ENCODE data around the gene TIMM23B. TPM values are rescaled to one million over a fixed set of nuclear protein-coding genes. Genes with fewer than 3 reads are reported as not detected.
"Not testable (repeated sequence)": the region's sequence is repeated elsewhere in the genome, so short reads cannot be mapped to it uniquely, and the experiment has no call there.

Gene TIMM23B
- total RNA-seq, 2 experiments from 2014 or later: 13.0 to 14.8 TPM

DNA sequence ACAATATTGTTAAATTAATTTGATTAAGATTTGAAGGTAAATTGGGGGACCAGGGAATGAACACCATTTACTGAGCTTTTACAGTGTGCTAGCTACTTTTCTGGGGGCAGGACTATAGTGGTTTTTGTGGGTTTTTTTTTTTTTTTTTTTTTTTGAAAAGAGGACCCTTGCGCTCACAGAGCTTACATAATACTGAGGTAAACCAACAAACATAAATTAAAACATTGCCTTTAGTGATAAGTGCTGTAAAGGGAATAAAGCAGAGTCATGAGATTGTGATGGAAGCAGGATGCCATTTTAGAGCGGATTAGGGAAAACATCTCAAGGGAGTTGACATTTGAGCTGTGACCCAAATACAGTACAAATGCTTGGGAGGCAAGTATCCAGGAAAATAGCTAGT lies 1.8 kb downstream of the TIMM23B start:
- not testable (repeated sequence) for H3K27me3 Mint-ChIP-seq, DNase-seq, H3K27ac Mint-ChIP-seq, H3K9me3 Mint-ChIP-seq
- Mint-ChIP-seq H3K4me1 (peaks cover 33% of the 10 kb centered on the region), H3K4me3 (peak overlapping the region; percentile 92), H3K36me3 (ENCODE audit: low read depth) (peaks cover 20% of the 10 kb centered on the region)
- CTCF ChIA-PET: interaction anchor here (0.6 kb wide), 1 partner anchor 909 kb away, joined by 3 read pairs; no protein-coding TSS in a partner anchor
- POLR2A ChIA-PET: interaction anchor here (1.3 kb wide), 1 partner anchor 1634 kb away, joined by 3 read pairs; no protein-coding TSS in a partner anchor

- DNase-seq, POLR2A ChIA-PET, H3K27me3 Mint-ChIP-seq, H3K4me3 Mint-ChIP-seq, H3K9me3 Mint-ChIP-seq, CTCF ChIA-PET, H3K27ac Mint-ChIP-seq: not testable (repeated sequence)
- peaks cover 22% of the 10 kb centered on the region for H3K36me3 Mint-ChIP-seq (ENCODE audit: low read depth)
- peaks cover 19% of the 10 kb centered on the region for H3K4me1 Mint-ChIP-seq
Observed at GRCh38 chr10:49948142-49948541, 6.3 kb downstream of the TIMM23B start.

DNA sequence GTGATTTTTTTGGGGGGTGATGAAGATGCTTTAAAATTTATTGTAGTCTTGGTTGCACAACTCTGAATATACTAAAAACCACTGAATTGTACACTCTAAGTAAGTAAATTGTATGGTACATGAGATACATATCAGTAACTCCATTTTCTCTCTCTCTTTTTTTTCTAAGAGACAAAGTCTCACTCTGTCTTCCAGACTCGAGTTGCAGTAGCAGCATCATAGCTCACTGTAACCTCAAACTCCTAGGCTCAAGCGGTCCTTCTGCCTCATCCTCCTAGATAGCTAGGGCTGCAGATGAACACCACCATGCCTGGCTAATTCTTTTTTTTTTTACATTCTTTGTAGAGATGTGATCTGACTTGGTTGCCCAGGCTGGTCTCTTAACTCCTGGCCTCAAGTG lies 6.9 kb downstream of the TIMM23B start:
- DNase-seq, H3K9me3 Mint-ChIP-seq, H3K4me3 Mint-ChIP-seq, CTCF ChIA-PET, H3K27ac Mint-ChIP-seq, H3K27me3 Mint-ChIP-seq, POLR2A ChIA-PET: not testable (repeated sequence)
- H3K4me1 Mint-ChIP-seq: peaks cover 15% of the 10 kb centered on the region
- peaks cover 21% of the 10 kb centered on the region for H3K36me3 Mint-ChIP-seq (ENCODE audit: low read depth)

DNA sequence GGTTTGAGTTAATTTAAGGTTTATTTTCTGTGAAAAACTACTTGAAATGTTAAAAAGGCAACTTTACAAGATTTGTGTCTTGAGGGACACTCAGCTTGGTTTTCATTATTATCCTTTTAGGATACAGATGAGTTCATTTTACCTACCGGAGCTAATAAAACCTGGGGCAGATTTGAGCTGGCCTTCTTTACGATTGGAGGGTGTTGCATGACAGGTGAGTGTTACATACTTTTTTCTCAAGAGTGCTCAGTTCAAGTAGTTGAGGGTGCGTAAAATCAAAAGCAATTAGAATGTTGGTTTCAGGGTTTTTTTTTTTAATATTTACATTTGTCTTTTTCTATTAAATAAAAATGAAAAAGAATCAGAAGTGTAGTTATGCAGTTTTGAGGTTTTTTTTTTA lies 10.2 kb downstream of the TIMM23B start:
- DNase-seq, H3K27ac Mint-ChIP-seq, POLR2A ChIA-PET, H3K4me1 Mint-ChIP-seq, H3K4me3 Mint-ChIP-seq, H3K9me3 Mint-ChIP-seq, H3K27me3 Mint-ChIP-seq, CTCF ChIA-PET: not testable (repeated sequence)
- peaks cover 15% of the 10 kb centered on the region for H3K36me3 Mint-ChIP-seq (ENCODE audit: low read depth)

- H3K9me3 Mint-ChIP-seq, H3K4me3 Mint-ChIP-seq, H3K27ac Mint-ChIP-seq, CTCF ChIA-PET, DNase-seq, POLR2A ChIA-PET, H3K4me1 Mint-ChIP-seq, H3K27me3 Mint-ChIP-seq: not testable (repeated sequence)
- peaks cover 16% of the 10 kb centered on the region for H3K36me3 Mint-ChIP-seq (ENCODE audit: low read depth)
Observed at GRCh38 chr10:49953122-49953521, 11.3 kb downstream of the TIMM23B start.

DNA sequence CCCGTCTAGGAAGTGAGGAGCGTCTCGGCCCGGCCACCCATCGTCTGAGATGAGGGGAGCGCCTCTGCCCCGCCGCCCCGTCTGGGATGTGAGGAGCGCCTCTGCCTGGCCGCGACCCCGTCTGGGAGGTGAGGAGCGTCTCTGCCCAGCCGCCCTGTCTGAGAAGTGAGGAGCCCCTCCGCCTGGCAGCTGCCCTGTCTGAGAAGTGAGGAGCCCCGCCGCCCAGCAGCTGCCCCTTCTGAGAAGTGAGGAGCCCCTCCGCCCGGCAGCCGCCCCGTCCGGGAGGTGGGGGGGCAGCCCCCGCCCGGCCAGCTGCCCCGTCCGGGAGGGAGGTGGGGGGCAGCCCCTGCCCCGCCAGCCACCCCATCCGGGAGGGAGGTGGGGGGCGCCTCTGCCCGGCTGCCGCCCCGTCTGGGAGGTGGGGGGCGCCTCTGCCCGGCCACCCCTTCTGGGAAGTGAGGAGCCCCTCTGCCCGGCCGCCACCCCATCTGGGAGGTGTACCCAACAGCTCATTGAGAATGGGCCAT lies 28.5 kb downstream of the TIMM23B start:
- POLR2A ChIA-PET: not testable (repeated sequence)
- CTCF ChIA-PET: interaction anchor here (0.6 kb wide), 1 partner anchor 107 kb away, joined by 4 read pairs; no protein-coding TSS in a partner anchor

DNA sequence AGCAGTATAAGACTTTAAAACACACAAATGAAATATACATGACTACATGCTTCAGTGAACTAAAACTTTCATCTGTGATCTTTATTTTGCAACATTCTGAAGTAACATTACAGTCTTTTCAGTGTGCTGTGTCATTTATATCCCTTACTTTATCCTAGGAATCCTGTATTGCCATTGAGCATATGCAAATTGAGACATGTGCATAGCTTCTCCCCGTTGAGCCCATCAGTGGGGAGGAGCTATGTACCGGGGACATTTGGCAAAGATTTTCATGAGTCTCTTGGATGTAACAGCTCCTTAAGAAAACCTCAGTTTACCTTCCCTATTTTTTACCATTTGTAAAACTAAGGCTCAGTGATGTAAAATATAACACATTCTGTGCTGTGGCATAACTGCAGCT lies 29.6 kb downstream of the TIMM23B start:
- CTCF ChIA-PET; H3K36me3 Mint-ChIP-seq (ENCODE audit: low read depth); H3K4me3 Mint-ChIP-seq; POLR2A ChIA-PET; H3K9me3 Mint-ChIP-seq; H3K27ac Mint-ChIP-seq; H3K27me3 Mint-ChIP-seq; DNase-seq; H3K4me1 Mint-ChIP-seq: not testable (repeated sequence)

More for the DNA sequence above, 28.5 kb downstream of the TIMM23B start:
- DNase-seq; H3K9me3 Mint-ChIP-seq; H3K36me3 Mint-ChIP-seq (ENCODE audit: low read depth); H3K4me1 Mint-ChIP-seq; H3K27me3 Mint-ChIP-seq; H3K27ac Mint-ChIP-seq; H3K4me3 Mint-ChIP-seq: not testable (repeated sequence)

DNA sequence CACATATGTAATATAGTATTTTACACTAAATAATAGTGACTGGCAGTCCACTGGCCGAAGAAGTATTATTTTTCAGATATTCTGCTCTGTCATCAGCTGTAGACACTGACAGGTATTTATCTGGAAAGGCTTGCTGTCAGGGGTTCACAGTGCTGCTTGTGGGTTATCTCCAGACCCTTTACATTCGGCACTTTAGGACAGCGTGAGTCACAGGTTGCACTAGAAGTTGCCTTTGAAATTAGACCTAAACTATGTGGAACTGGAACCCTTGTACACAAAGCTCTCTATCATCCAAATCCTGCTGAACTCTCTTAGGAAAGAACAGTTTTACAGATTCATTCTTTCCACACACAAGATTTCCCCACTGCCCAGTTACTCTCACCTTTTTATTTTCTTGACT lies 30.2 kb downstream of the TIMM23B start:
- POLR2A ChIA-PET; H3K27me3 Mint-ChIP-seq; CTCF ChIA-PET; H3K27ac Mint-ChIP-seq; H3K36me3 Mint-ChIP-seq (ENCODE audit: low read depth); H3K4me1 Mint-ChIP-seq; H3K4me3 Mint-ChIP-seq; H3K9me3 Mint-ChIP-seq; DNase-seq: not testable (repeated sequence)

- POLR2A ChIA-PET; H3K36me3 Mint-ChIP-seq (ENCODE audit: low read depth); H3K27me3 Mint-ChIP-seq; H3K9me3 Mint-ChIP-seq; H3K27ac Mint-ChIP-seq; H3K4me3 Mint-ChIP-seq; H3K4me1 Mint-ChIP-seq; DNase-seq: not testable (repeated sequence)
- CTCF ChIA-PET: interaction anchor here (0.7 kb wide), 1 partner anchor 455 kb away, joined by 5 read pairs; no protein-coding TSS in a partner anchor
Observed at GRCh38 chr10:49977756-49978155, 35.9 kb downstream of the TIMM23B start.

DNA sequence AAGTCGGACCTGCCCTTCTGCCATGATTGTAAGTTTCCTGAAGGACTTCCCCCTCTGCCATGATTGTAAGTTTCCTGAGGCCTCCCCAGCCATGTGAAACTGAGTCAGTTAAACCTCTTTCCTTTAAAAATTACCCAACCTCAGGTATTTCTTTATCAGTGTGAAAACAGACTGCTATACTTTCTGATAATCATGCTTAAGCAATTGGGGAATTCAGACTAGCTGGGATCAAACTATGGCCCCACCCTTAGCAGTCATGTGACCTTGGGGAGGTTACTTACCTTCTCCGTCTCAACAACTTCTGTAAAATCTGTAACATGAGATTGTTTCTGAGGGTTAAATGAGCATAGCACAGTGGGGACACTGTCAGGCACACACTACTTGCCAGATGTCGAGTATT lies 45.4 kb downstream of the TIMM23B start:
- H3K27ac Mint-ChIP-seq; POLR2A ChIA-PET; CTCF ChIA-PET; H3K36me3 Mint-ChIP-seq (ENCODE audit: low read depth); H3K9me3 Mint-ChIP-seq; H3K4me1 Mint-ChIP-seq; DNase-seq; H3K27me3 Mint-ChIP-seq; H3K4me3 Mint-ChIP-seq: not testable (repeated sequence)

DNA sequence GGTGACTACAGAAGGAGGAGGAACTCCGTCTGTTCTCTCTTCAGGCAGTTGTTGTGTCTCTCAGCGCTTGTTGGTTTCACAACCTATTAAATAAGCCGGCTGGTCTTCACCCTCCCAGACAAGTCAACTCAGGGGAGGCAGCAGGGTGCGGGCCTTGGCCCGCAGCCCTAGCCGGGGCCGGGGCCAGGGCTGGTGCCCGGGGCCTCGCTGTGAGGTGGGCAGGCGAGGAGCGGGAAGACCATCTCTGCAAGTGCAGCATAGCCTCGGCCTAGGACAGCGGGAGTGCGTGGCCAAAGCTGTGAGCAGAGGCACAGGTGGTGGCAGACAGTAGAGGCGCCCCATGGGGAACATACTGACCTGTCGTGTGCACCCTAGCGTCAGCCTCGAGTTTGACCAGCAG lies 46.5 kb downstream of the TIMM23B start, which contains the start of gene AGAP6:
Gene AGAP6 (plus strand): TSS at position 31 of the 400 bp plus-strand sequence. CDS start 310 bp downstream, at position 341.
- POLR2A ChIA-PET; H3K9me3 Mint-ChIP-seq; DNase-seq; CTCF ChIA-PET; H3K4me3 Mint-ChIP-seq; H3K27ac Mint-ChIP-seq; H3K4me1 Mint-ChIP-seq; H3K27me3 Mint-ChIP-seq; H3K36me3 Mint-ChIP-seq (ENCODE audit: low read depth): not testable (repeated sequence)

DNA sequence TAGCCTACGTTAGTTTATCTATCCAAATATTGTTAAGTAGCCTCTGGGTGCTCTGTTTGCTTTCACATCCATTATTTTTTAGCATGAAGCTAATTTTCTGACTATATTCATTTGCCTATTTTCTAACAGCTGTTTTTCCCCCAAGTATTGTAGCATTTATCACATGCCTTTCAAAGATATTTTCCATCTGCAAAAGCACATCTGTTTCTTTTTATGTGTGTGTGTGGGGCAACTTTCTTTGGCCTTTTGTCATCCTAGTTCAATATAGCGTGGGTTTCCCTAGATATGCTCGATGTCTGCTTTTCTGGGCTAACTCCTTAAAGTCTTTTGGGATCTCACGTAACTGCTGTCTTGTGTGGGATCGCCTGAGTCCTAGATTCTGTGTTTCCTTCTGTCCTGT lies 53.5 kb downstream of the TIMM23B start:
- CTCF ChIA-PET; H3K4me1 Mint-ChIP-seq; H3K36me3 Mint-ChIP-seq (ENCODE audit: low read depth); H3K27ac Mint-ChIP-seq; H3K27me3 Mint-ChIP-seq; DNase-seq; H3K9me3 Mint-ChIP-seq; POLR2A ChIA-PET; H3K4me3 Mint-ChIP-seq: not testable (repeated sequence)

DNA sequence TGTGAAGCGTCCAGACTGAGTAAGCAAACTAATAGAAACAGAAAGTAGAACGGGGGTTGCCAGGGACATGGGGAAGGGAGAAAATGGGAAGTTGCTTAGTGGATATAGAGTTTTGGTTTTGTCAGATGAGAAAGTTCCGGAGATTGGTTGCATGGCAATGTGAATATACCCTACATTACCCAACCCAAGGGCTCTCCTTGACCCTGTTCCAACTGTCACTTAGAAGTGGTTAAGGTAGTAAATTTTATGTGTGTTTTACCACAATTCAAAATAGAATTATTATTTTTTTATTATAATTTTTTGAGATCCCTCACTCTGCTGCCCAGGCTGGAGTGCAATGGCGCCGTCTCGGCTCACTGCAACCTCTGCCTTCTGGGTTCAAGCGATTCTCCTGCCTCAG lies 72.2 kb downstream of the TIMM23B start:
- H3K4me3 Mint-ChIP-seq; H3K36me3 Mint-ChIP-seq (ENCODE audit: low read depth); POLR2A ChIA-PET; CTCF ChIA-PET; H3K9me3 Mint-ChIP-seq; H3K4me1 Mint-ChIP-seq; DNase-seq; H3K27ac Mint-ChIP-seq; H3K27me3 Mint-ChIP-seq: not testable (repeated sequence)

DNA sequence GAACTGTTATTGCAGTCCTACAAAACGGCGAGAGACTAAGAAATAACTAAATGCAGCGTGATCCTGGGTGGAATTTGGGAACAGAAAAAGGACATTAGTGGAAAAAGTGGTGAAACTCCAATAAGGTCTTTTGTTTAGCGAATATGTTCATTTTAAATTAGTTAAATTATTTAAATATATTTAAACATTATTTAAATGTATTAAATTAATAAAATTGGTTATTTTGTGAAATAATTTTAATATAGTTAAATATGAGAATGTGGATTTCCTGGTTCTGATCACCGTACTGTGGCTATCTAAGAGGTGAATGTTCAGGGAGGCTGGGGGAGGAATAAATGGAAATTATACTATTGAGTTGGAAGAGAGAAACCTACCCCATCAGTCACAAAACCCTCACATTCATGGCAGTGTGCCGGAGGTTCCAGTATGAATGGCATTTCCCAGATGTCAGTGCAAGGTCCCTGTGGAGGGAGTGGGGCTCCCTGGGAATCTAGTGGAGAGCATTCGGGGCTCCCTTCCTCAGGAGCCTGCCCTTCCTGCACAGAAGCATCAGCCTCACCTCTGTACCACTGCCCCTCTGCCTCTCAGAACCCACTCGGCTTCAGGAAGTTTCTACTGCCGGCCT lies 73.9 kb downstream of the TIMM23B start:
- POLR2A ChIA-PET; DNase-seq; H3K9me3 Mint-ChIP-seq; H3K27ac Mint-ChIP-seq; H3K27me3 Mint-ChIP-seq; H3K4me1 Mint-ChIP-seq; H3K36me3 Mint-ChIP-seq (ENCODE audit: low read depth); H3K4me3 Mint-ChIP-seq; CTCF ChIA-PET: not testable (repeated sequence)

All from activated CD4-positive, alpha-beta memory T cell treated with anti-CD3 and anti-CD28 coated beads, Interleukin-2, amount 10 ng/mL, durations not matched to agents 7 days and 5 days (primary cell).